B cell (primary cell): ENCODE results near the gene PCBP1.

Source experiments
- EZH2 ChIP-seq: IDR thresholded peaks from 2 replicates; pipeline ENCODE4 v1.6.1; 2012; ENCODE audit warnings: borderline replicate concordance, low read depth, mild to moderate bottlenecking, moderate library complexity, low read length; ENCODE audit not compliant: insufficient read depth, poor library complexity, severe bottlenecking
- TF ChIP-seq, protein P1 (sequence below): fragments of 200-600 bp; IDR thresholded peaks from one replicate; pipeline ENCODE4 v1.8.0; 2022; ENCODE audit warnings: antibody characterized with exemption, mild to moderate bottlenecking

DNA sequence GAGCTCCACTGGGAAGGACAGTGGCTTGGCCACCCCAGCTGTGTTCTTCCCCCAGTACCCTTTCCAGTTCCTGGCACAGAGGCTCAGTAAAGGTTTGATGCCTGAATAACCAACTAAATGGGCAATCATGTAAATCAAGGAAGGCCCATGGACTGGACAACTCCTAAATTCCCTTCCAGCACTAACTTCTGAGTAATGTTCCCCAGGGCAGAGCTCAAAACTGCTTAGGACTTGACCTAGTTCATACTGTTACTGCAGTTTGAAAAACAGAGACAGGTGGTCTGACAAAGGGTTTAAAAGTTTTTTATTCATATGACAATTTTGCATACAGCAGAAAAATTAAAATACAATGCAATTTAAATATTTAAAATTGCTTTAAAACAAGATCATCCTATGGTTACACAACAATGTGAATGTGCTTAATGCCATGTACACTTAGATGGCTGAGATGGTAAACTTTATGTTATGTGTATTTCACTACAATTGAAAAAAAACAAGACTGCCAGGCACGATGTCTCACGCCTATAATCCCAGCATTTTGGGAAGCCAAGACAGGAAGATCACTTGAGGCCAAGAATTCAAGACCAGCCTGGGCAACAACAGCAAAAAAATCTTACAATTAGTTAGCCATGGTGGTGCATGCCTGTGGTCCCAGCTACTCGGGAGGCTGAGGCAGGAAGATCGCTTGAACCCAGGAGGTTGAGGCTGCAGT lies 26.2 kb downstream of the PCBP1 start:
- TF ChIP-seq, protein P1, sequence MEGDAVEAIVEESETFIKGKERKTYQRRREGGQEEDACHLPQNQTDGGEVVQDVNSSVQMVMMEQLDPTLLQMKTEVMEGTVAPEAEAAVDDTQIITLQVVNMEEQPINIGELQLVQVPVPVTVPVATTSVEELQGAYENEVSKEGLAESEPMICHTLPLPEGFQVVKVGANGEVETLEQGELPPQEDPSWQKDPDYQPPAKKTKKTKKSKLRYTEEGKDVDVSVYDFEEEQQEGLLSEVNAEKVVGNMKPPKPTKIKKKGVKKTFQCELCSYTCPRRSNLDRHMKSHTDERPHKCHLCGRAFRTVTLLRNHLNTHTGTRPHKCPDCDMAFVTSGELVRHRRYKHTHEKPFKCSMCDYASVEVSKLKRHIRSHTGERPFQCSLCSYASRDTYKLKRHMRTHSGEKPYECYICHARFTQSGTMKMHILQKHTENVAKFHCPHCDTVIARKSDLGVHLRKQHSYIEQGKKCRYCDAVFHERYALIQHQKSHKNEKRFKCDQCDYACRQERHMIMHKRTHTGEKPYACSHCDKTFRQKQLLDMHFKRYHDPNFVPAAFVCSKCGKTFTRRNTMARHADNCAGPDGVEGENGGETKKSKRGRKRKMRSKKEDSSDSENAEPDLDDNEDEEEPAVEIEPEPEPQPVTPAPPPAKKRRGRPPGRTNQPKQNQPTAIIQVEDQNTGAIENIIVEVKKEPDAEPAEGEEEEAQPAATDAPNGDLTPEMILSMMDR = no peak
- no peak for TF ChIP-seq EZH2
